Brain microvascular endothelial cell (primary cell): ENCODE results near the gene POLR3A.
A peak's percentile ranks its signal among the peaks of the same experiment; 100 is the strongest.

Source experiments
- DNase-seq: peaks from one replicate; pipeline ENCODE4 v3.0.0-alpha.2; 2020
- H3K27ac ChIP-seq: fragments of 250-450 bp; sonication (Bioruptor Pico); 2 replicates; pipeline ENCODE4 v1.5.1; 2020; ENCODE audit warnings: mild to moderate bottlenecking, moderate library complexity
- H3K27me3 ChIP-seq: fragments of 250-450 bp; sonication (Bioruptor Pico); replicated peaks from 2 replicates; pipeline ENCODE4 v1.5.1; 2020; ENCODE audit warnings: mild to moderate bottlenecking
- H3K36me3 ChIP-seq: fragments of 250-450 bp; sonication (Bioruptor Pico); replicated peaks from 2 replicates; pipeline ENCODE4 v1.5.1; 2020; ENCODE audit warnings: mild to moderate bottlenecking
- H3K4me3 ChIP-seq: 2 replicates; pipeline ENCODE4 v1.5.1; 2011; ENCODE audit warnings: low read depth, mild to moderate bottlenecking, control low read depth, low read length, moderate library complexity
- CTCF ChIP-seq: IDR thresholded peaks from 2 replicates; pipeline ENCODE4 v1.5.1; 2011; ENCODE audit warnings: low read depth, mild to moderate bottlenecking, moderate library complexity, low read length, control low read depth, inconsistent platforms; ENCODE audit errors: missing control alignments
- in situ Hi-C: cut with HindIII; loops from 2 replicates; pipeline ENCODE4 v1.10.0; 2017; ENCODE audit warnings: low sequenced_read_pairs, low pct_ligation_motif_present

The POLR3A gene

GRCh38 chr10:77941790-77942189 lies 87.5 kb downstream of the POLR3A start:
- in situ Hi-C loops: no loop called here
- no peak overlapping the region for H3K27ac ChIP-seq
- no peaks in the 10 kb centered on the region for H3K36me3 ChIP-seq
- DNase-seq: no peak
- H3K4me3 ChIP-seq: no peak overlapping the region
- no peaks in the 10 kb centered on the region for H3K27me3 ChIP-seq
- no peak for TF ChIP-seq CTCF

GRCh38 chr10:77940627-77941026 lies 88.7 kb downstream of the POLR3A start:
- H3K27ac ChIP-seq: no peak overlapping the region
- TF ChIP-seq CTCF: no peak
- in situ Hi-C loops: no loop called here
- no peak for DNase-seq
- H3K36me3 ChIP-seq: no peaks in the 10 kb centered on the region
- no peak overlapping the region for H3K4me3 ChIP-seq
- H3K27me3 ChIP-seq: no peaks in the 10 kb centered on the region

- no peaks in the 10 kb centered on the region for H3K27me3 ChIP-seq
- no peak overlapping the region for H3K27ac ChIP-seq
- in situ Hi-C loops: no loop called here
- DNase-seq: no peak
- H3K36me3 ChIP-seq: no peaks in the 10 kb centered on the region
- no peak overlapping the region for H3K4me3 ChIP-seq
- TF ChIP-seq CTCF: no peak
Observed at GRCh38 chr10:77940225-77940624, 89.1 kb downstream of the POLR3A start.

- TF ChIP-seq CTCF: no peak
- no peak overlapping the region for H3K27ac ChIP-seq
- no peaks in the 10 kb centered on the region for H3K36me3 ChIP-seq
- H3K4me3 ChIP-seq: no peak overlapping the region
- H3K27me3 ChIP-seq: no peaks in the 10 kb centered on the region
- in situ Hi-C loops: no loop called here
- DNase-seq: peak; percentile 40
Observed at GRCh38 chr10:77939561-77940001, 89.7 kb downstream of the POLR3A start.

- in situ Hi-C loops: no loop called here
Observed at GRCh38 chr10:77936697-77937567, 92.4 kb downstream of the POLR3A start.

More at GRCh38 chr10:77936697-77937567, 92.4 kb downstream of the POLR3A start:
- Histone ChIP-seq H3K4me3 (no peak overlapping the region), H3K27ac (no peak overlapping the region), H3K36me3 (no peaks in the 10 kb centered on the region), H3K27me3 (no peaks in the 10 kb centered on the region)
- TF ChIP-seq CTCF: no peak
- no peak for DNase-seq
